GM18870 (cell line): ENCODE data around the gene ZNF112.

ENCODE experiments used
- ATAC-seq: cut with Tn5 transposase; IDR thresholded peaks from one replicate; pipeline ENCODE4 v1.9.1; 2021; ENCODE audit warnings: moderate library complexity; ENCODE audit not compliant: unreplicated experiment

The ZNF112 gene

DNA sequence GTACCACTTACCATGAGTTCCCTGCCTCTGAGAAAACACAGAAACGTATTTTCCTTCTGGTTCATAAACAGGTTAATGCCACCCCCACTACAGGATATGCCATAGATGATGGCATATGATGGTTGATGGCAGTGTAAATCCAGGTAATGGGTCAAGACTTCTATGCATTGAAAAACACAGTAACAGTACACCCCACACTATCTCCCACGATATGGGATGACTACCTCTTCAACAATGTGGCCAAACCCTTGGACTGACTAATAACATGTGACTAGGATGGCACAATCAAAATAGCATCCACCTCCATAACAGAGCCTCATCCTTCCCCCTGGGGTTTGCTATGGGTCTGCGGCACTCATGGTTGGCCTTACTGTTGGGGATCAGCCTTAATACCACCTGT is 73.6 kb downstream of the ZNF112 start:
- no peak for ATAC-seq

DNA sequence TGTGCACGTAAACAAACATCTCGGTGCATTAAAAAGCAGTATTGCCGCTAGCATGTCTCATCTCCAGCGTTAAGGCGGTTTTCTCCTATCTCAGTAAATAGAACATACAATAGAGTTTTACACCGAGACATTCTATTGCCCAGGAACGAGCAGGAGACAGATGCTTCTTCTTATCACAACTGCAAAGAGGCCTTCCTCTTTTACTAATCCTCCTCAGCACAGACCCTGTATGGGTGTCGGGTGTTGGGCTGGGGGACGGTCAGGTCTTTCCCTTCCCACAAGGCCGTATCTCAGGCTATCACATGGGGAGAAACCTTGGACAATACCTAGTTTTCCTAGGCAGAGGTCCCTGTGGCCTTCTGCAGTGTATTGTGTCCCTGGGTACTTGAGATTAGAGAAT is 75.6 kb downstream of the ZNF112 start:
- no peak for ATAC-seq

DNA sequence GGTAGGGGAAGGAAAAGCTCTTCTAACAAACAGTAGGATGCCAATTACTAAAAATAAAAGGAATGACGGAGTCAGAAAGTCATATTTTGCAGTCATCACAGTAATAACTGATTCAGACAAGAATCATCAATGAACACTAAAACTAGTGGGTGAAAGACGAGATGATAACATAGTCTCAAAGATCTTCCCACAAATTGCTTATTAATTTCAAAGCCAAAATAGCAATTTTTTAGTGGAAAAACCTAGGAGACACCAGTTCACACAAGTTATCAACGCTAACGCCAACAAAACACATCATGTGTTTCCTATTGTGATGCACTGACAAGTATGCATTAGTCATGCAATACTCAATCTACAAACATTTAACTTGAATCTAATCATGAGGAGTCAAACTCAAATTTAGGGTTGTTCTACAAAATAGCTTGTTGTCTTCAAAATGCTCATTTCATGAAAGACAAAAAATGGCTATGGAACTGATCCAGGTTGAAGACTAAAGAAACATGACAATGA is 78.2 kb downstream of the ZNF112 start:
- ATAC-seq = no peak

DNA sequence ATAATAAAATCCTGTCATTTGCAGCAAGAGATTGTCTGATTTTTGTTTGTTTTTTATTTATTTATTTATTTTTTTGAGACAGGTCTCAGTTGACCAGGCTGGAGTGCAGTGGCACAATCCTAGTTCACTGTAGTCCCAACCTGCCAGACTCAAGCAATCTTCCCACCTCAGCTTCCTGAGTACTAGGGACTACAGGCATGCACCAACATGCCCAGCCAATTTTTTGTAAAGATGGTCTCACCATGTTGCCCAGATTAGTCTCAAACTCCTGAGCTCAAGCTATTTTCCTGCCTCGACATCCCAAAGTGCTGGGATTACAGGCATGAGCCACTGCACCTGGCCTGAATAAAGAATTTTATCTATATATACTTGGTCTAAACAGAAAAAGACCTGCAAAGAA is 79.1 kb downstream of the ZNF112 start:
- no peak for ATAC-seq
